Adrenal gland (tissue), 5 donors: ENCODE data around the gene VCX2.

Source experiments
- POLR2A ChIP-seq, 2 donors: fragments of 450-650 bp; IDR thresholded peaks; one replicate each; pipeline ENCODE4 v1.6.1; 2017; ENCODE audit warnings: antibody characterized with exemption in 2 of 2, mild to moderate bottlenecking in 2 of 2, moderate library complexity in 1 of 2
- TF ChIP-seq, protein P1 (sequence below), 6 experiments: fragments of 450-650 bp in 4 of 6; fragments of 200-600 bp in 2 of 6; sonication (generic) in 1 of 6; IDR thresholded peaks; 1 replicate in 5 of 6; 2 replicates in 1 of 6; pipeline versions ENCODE4 v1.5.1 to v1.8.0; 2016 to 2021; ENCODE audit warnings: antibody characterized with exemption in 6 of 6, mild to moderate bottlenecking in 2 of 6, moderate library complexity in 1 of 6
- donor health status: DM: no; HTN: no; CAD: no.

DNA sequence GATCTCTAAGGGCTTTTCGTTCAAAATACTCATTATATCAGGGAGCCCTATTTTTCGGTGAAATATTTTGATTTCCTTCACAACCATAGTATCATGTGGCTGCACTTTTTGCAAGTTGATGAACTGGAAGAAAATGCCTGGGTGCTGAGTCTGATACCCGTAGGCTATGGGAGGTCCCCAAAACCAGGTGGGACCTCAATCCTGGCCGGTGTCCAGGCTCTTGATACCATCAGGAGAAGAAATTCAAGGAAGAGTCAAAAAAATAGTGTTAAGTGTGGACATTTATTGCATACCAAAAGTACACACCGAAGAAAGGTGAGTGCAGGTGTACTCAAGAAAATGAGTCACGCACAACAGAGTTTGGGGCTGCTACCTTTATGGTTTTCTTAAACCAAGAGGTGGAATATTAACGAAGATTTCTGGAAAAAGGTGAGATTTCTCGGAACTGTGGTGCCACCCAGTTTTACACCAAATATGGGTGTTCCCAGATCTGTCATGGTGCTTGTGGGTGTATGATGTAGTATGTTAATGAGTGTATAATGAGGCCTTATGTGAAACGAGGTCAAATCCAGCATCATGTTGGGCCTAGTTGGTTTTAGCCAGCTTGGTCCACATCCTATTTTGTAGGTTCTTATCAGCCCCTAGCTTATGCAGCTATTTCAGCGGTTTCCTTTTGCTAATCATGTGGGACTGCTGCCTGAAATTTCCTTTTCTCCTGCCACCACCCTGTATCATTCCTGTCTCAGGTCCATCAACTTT, 29.9 kb downstream of the VCX2 start:
- TF ChIP-seq, protein P1, sequence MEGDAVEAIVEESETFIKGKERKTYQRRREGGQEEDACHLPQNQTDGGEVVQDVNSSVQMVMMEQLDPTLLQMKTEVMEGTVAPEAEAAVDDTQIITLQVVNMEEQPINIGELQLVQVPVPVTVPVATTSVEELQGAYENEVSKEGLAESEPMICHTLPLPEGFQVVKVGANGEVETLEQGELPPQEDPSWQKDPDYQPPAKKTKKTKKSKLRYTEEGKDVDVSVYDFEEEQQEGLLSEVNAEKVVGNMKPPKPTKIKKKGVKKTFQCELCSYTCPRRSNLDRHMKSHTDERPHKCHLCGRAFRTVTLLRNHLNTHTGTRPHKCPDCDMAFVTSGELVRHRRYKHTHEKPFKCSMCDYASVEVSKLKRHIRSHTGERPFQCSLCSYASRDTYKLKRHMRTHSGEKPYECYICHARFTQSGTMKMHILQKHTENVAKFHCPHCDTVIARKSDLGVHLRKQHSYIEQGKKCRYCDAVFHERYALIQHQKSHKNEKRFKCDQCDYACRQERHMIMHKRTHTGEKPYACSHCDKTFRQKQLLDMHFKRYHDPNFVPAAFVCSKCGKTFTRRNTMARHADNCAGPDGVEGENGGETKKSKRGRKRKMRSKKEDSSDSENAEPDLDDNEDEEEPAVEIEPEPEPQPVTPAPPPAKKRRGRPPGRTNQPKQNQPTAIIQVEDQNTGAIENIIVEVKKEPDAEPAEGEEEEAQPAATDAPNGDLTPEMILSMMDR (IDR thresholded peaks at IDR 0.05), result no peak
- TF ChIP-seq POLR2A (IDR thresholded peaks at IDR 0.05), result no peak
